SHP77 (cell line): Measurements from ENCODE around the gene WIPF3.
"Not testable (repeated sequence)": the region's sequence is repeated elsewhere in the genome, so short reads cannot be mapped to it uniquely, and the experiment has no call there.

Source experiments
- DNase-seq, 2 experiments: peaks; one replicate each; lab custom pipeline; 2025; lab: John Stamatoyannopoulos, UW

WIPF3 gene

GRCh38 chr7:29955075-29955792 lies 148.9 kb downstream of the WIPF3 start:
- DNase-seq = no peak

- no peak for DNase-seq
Observed at GRCh38 chr7:29955799-29956486, 149.6 kb downstream of the WIPF3 start.

- no peak for DNase-seq
Observed at GRCh38 chr7:29956487-29956836, 150.2 kb downstream of the WIPF3 start.

- peak; percentile 30 to 34 for DNase-seq
Observed at GRCh38 chr7:29957521-29958310, 151.4 kb downstream of the WIPF3 start.

GRCh38 chr7:29958667-29959358 lies 152.5 kb downstream of the WIPF3 start:
- no peak for DNase-seq

- not testable (repeated sequence) for DNase-seq
Observed at GRCh38 chr7:29961611-29962010, 155.3 kb downstream of the WIPF3 start.

- DNase-seq = no peak
Observed at GRCh38 chr7:29962035-29962434, 155.7 kb downstream of the WIPF3 start.

GRCh38 chr7:29965030-29965429 lies 158.7 kb downstream of the WIPF3 start:
- DNase-seq = no peak
